IMR-90 (cell line): Measurements from ENCODE around the gene WDTC1. TPM values are rescaled to one million over a fixed set of nuclear protein-coding genes. Genes with fewer than 3 reads are reported as not detected.

Experiments
- ATAC-seq: fragments of 200-7000 bp; cut with Tn5 transposase; 2 replicates; pipeline ENCODE4 v1.9.1; 2020; ENCODE audit warnings: low read depth, mild to moderate bottlenecking, moderate library complexity
- BruUV-seq: library from RNA; stranded (reverse); fragments of 400-500 nt; replicated peaks from 2 replicates; lab custom pipeline; 2021; lab: Mats Ljungman, UMichigan
- CTCF ChIA-PET: fragments of 300-600 bp; formaldehyde crosslinking; extraction: SDS; loops from one replicate; lab custom pipeline; 2021; ENCODE audit warnings: antibody characterized with exemption; lab: Yijun Ruan, JAX
- POLR2A ChIA-PET: fragments of 300-600 bp; sonication (Branson Sonifier 250); formaldehyde crosslinking; loops from one replicate; lab custom pipeline; 2022; ENCODE audit warnings: antibody characterized with exemption; ENCODE audit not compliant: unreplicated experiment; lab: Charles Lee
- DNase-seq: peaks from one replicate; pipeline ENCODE4 v3.0.0; 2013
- H2AFZ ChIP-seq: replicated peaks from 2 replicates; pipeline ENCODE3; 2013; ENCODE audit warnings: low read length, mild to moderate bottlenecking; ENCODE audit not compliant: poor library complexity
- H2AK5ac ChIP-seq: 2 replicates; pipeline ENCODE4 v1.6.1; 2013; ENCODE audit warnings: low read depth, low read length, inconsistent platforms
- H2AK9ac ChIP-seq: replicated peaks from 2 replicates; pipeline ENCODE3; 2013; ENCODE audit warnings: mild to moderate bottlenecking, low read depth, low read length, moderate library complexity; ENCODE audit not compliant: poor library complexity
- H2BK120ac ChIP-seq: 2 replicates; pipeline ENCODE4 v1.6.1; 2013; ENCODE audit warnings: low read depth, low read length, inconsistent platforms
- H2BK15ac ChIP-seq: 3 replicates; pipeline ENCODE4 v1.6.1; 2013; ENCODE audit warnings: low read depth, low read length, inconsistent platforms
- H2BK20ac ChIP-seq: 2 replicates; pipeline ENCODE4 v1.6.1; 2013; ENCODE audit warnings: low read depth, mild to moderate bottlenecking, inconsistent platforms, low read length, moderate library complexity
- H2BK5ac ChIP-seq: 2 replicates; pipeline ENCODE4 v1.6.1; 2013; ENCODE audit warnings: mild to moderate bottlenecking, low read depth, low read length, inconsistent platforms; ENCODE audit not compliant: poor library complexity, severe bottlenecking
- H3K14ac ChIP-seq: replicated peaks from 2 replicates; pipeline ENCODE4 v1.6.1; 2013; ENCODE audit warnings: low read depth, low read length, inconsistent platforms
- H3K18ac ChIP-seq: 2 replicates; pipeline ENCODE4 v1.6.1; 2013; ENCODE audit warnings: low read depth, low read length, control low read depth
- H3K23ac ChIP-seq: 2 replicates; pipeline ENCODE4 v1.6.1; 2013; ENCODE audit warnings: low read depth, low read length, inconsistent platforms
- H3K27ac ChIP-seq: 2 replicates; pipeline ENCODE4 v1.5.1; 2013; ENCODE audit warnings: mild to moderate bottlenecking, control low read depth, low read length; ENCODE audit not compliant: insufficient read depth
- H3K27me3 ChIP-seq: 2 replicates; pipeline ENCODE4 v1.6.1; 2013; ENCODE audit warnings: low read length; ENCODE audit not compliant: control insufficient read depth, insufficient read depth
- H3K36me3 ChIP-seq: 2 replicates; pipeline ENCODE4 v1.6.1; 2013; ENCODE audit warnings: low read length, mixed read lengths; ENCODE audit not compliant: control insufficient read depth, insufficient read depth
- H3K4ac ChIP-seq: 2 replicates; pipeline ENCODE4 v1.6.1; 2013; ENCODE audit warnings: low read depth, low read length, inconsistent platforms
- H3K4me1 ChIP-seq: 2 replicates; pipeline ENCODE4 v1.6.1; 2013; ENCODE audit warnings: low read length, mixed read lengths; ENCODE audit not compliant: control insufficient read depth, insufficient read depth
- H3K4me2 ChIP-seq: 2 replicates; pipeline ENCODE4 v1.6.1; 2013; ENCODE audit warnings: low read depth, mild to moderate bottlenecking, control low read depth, low read length, moderate library complexity
- H3K4me3 ChIP-seq: 2 replicates; pipeline ENCODE4 v1.5.1; 2013; ENCODE audit warnings: low read depth, mild to moderate bottlenecking, control low read depth, low read length, moderate library complexity; ENCODE audit not compliant: insufficient read depth
- H3K56ac ChIP-seq: 2 replicates; pipeline ENCODE4 v1.6.1; 2013; ENCODE audit warnings: low read length, inconsistent platforms; ENCODE audit not compliant: insufficient read depth; ENCODE audit errors: extremely low read depth
- H3K79me1 ChIP-seq, 2 experiments: 2 replicates each; pipeline ENCODE4 v1.6.1; 2013; ENCODE audit warnings: low read length in 2 of 2, inconsistent platforms in 1 of 2, low read depth in 1 of 2
- H3K9ac ChIP-seq: 2 replicates; pipeline ENCODE4 v1.6.1; 2013; ENCODE audit warnings: low read depth, low read length, control low read depth
- H3K9me1 ChIP-seq: 2 replicates; pipeline ENCODE4 v1.6.1; 2013; ENCODE audit warnings: low read length, inconsistent platforms; ENCODE audit not compliant: insufficient read depth
- H3K9me3 ChIP-seq: 2 replicates; pipeline ENCODE4 v1.6.1; 2013; ENCODE audit warnings: low read length; ENCODE audit not compliant: control insufficient read depth, insufficient read depth
- H4K20me1 ChIP-seq: 2 replicates; pipeline ENCODE4 v1.6.1; 2013; ENCODE audit warnings: low read length, inconsistent platforms; ENCODE audit not compliant: insufficient read depth
- H4K5ac ChIP-seq: 2 replicates; pipeline ENCODE4 v1.6.1; 2013; ENCODE audit warnings: mild to moderate bottlenecking, low read depth, low read length, control low read depth
- H4K8ac ChIP-seq, 2 experiments: 2 replicates each; pipeline ENCODE4 v1.6.1; 2013; ENCODE audit warnings: low read depth in 2 of 2, low read length in 2 of 2, control low read depth in 1 of 2, inconsistent platforms in 1 of 2
- H4K91ac ChIP-seq: 2 replicates; pipeline ENCODE4 v1.6.1; 2013; ENCODE audit warnings: low read depth, low read length, inconsistent platforms; ENCODE audit not compliant: insufficient read depth
- BHLHE40 ChIP-seq: fragments of 150-350 bp; IDR thresholded peaks from 2 replicates; pipeline ENCODE4 v1.6.1; 2016; ENCODE audit warnings: mild to moderate bottlenecking, low read depth, low read length
- CEBPB ChIP-seq: IDR thresholded peaks from 2 replicates; pipeline ENCODE4 v1.6.1; 2012; ENCODE audit warnings: low read depth, low read length, improper control_type of control experiment
- CHD1 ChIP-seq: IDR thresholded peaks from 2 replicates; pipeline ENCODE4 v1.6.1; 2012; ENCODE audit warnings: low read depth, low read length, improper control_type of control experiment
- FOS ChIP-seq: fragments of 150-350 bp; IDR thresholded peaks from 2 replicates; pipeline ENCODE4 v1.6.1; 2016; ENCODE audit warnings: low read depth, low read length
- MAZ ChIP-seq: IDR thresholded peaks from 2 replicates; pipeline ENCODE4 v1.6.1; 2012; ENCODE audit warnings: low read depth, mild to moderate bottlenecking, low read length, improper control_type of control experiment, moderate library complexity, borderline replicate concordance
- MXI1 ChIP-seq: IDR thresholded peaks from 2 replicates; pipeline ENCODE4 v1.6.1; 2012; ENCODE audit warnings: low read depth, mild to moderate bottlenecking, low read length, moderate library complexity, borderline replicate concordance
- NFE2L2 ChIP-seq: fragments of 150-350 bp; IDR thresholded peaks from 2 replicates; pipeline ENCODE4 v1.6.1; 2016; ENCODE audit warnings: low read depth, mild to moderate bottlenecking, low read length
- POLR2A ChIP-seq: IDR thresholded peaks from 2 replicates; pipeline ENCODE4 v1.6.1; 2012; ENCODE audit warnings: mild to moderate bottlenecking, low read depth, low read length
- RAD21 ChIP-seq: IDR thresholded peaks from 2 replicates; pipeline ENCODE4 v1.6.1; 2012; ENCODE audit warnings: low read length, improper control_type of control experiment
- RCOR1 ChIP-seq: IDR thresholded peaks from 2 replicates; pipeline ENCODE4 v1.6.1; 2012; ENCODE audit warnings: mild to moderate bottlenecking, low read length, improper control_type of control experiment; ENCODE audit not compliant: insufficient replicate concordance
- RFX5 ChIP-seq: IDR thresholded peaks from 2 replicates; pipeline ENCODE4 v1.8.0; 2012; ENCODE audit warnings: low read depth, mild to moderate bottlenecking, low read length, moderate library complexity
- SMC3 ChIP-seq: fragments of 150-350 bp; IDR thresholded peaks from 2 replicates; pipeline ENCODE4 v1.6.1; 2016; ENCODE audit warnings: low read depth, mild to moderate bottlenecking, antibody characterized with exemption, low read length, moderate library complexity
- USF2 ChIP-seq: fragments of 150-350 bp; IDR thresholded peaks from 2 replicates; pipeline ENCODE4 v1.6.1; 2017; ENCODE audit warnings: mild to moderate bottlenecking, antibody characterized with exemption, low read length, low read depth
- WGBS, 2 experiments: methylation state at CpG; one replicate each; pipeline versions ENCODE4 v1.1.5 to v1.1.7; 2013; ENCODE audit warnings: missing lambda C conversion rate in 2 of 2; ENCODE audit not compliant: insufficient read length in 1 of 2; ENCODE audit errors: extremely low coverage in 2 of 2; 5-methylcytosine and 5-hydroxymethylcytosine counted together
- dilution Hi-C: fragments of 300-500 bp; cut with HindIII; formaldehyde crosslinking; loops from one replicate; pipeline ENCODE4 v1.14.3; 2018; ENCODE audit warnings: low sequenced_read_pairs; ENCODE audit not compliant: unreplicated experiment
- in situ Hi-C: fragments of 300-500 bp; cut with MboI; formaldehyde crosslinking; loops from 3 replicates; pipeline ENCODE4 v1.14.3; 2019; ENCODE audit warnings: low sequenced_read_pairs, inconsistent platforms, mixed read lengths
- intact Hi-C: fragments of 100-400 bp; cut with micrococcal nuclease; formaldehyde crosslinking; loops from 2 replicates; pipeline ENCODE4 v1.10.0; 2022
- polyA plus RNA-seq, 3 experiments: library from polyadenylated mRNA; depleted of rRNA; stranded (reverse); fragments of >200 nt; gene quantifications; 2 replicates each; pipeline ENCODE4 v1.2.3, GENCODE V29; 2012; ENCODE audit warnings: low replicate concordance in 1 of 3
- total RNA-seq: library from RNA; depleted of rRNA; stranded (reverse); fragments of >200 nt; gene quantifications from 2 replicates; pipeline ENCODE4 v1.2.3, GENCODE V29; 2012
- TF ChIP-seq, protein P1 (sequence below): fragments of 150-350 bp; IDR thresholded peaks from 2 replicates; pipeline ENCODE4 v1.6.1; 2016; ENCODE audit warnings: low read depth, mild to moderate bottlenecking, low read length, moderate library complexity, borderline replicate concordance

Gene WDTC1
- total and polyA plus RNA-seq, 2 of the 4 experiments (the other 2 are of a cell fraction) = 9.9 to 15.2 TPM

- dilution Hi-C loops = no loop called here
- ATAC-seq = no peak
- no peak for TF ChIP-seq MXI1
- TF ChIP-seq FOS = no peak
- no peak for TF ChIP-seq RCOR1
- TF ChIP-seq CEBPB = no peak
- TF ChIP-seq RFX5 = no peak
- no peak for TF ChIP-seq MAZ
- TF ChIP-seq NFE2L2 = no peak
- TF ChIP-seq RAD21 = no peak
- no peak for TF ChIP-seq USF2
- no peak for TF ChIP-seq SMC3
- TF ChIP-seq CHD1 = no peak
- TF ChIP-seq BHLHE40 = no peak
- TF ChIP-seq, protein P1, sequence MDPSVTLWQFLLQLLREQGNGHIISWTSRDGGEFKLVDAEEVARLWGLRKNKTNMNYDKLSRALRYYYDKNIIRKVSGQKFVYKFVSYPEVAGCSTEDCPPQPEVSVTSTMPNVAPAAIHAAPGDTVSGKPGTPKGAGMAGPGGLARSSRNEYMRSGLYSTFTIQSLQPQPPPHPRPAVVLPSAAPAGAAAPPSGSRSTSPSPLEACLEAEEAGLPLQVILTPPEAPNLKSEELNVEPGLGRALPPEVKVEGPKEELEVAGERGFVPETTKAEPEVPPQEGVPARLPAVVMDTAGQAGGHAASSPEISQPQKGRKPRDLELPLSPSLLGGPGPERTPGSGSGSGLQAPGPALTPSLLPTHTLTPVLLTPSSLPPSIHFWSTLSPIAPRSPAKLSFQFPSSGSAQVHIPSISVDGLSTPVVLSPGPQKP = no peak
- no peak for TF ChIP-seq POLR2A
These were observed 108.6 kb downstream of the WDTC1 start for GRCh38 chr1:27342778-27343638.

More at GRCh38 chr1:27342778-27343638, 108.6 kb downstream of the WDTC1 start:
- Histone ChIP-seq H2AFZ (peak overlapping the region; percentile 76), H2BK120ac (no peak overlapping the region), H3K79me1 (no peaks in the 10 kb centered on the region), H4K91ac (no peak overlapping the region), H3K9me3 (no peaks in the 10 kb centered on the region), H4K8ac (no peak overlapping the region), H3K4me2 (no peak overlapping the region), H3K9me1 (peaks cover 7% of the 10 kb centered on the region; the same call in 1 of the 2 replicates), H4K20me1 (no peaks in the 10 kb centered on the region), H3K14ac (no peak overlapping the region), H3K9ac (no peak overlapping the region), H2BK5ac (no peak overlapping the region), H3K18ac (no peak overlapping the region), H3K27me3 (no peaks in the 10 kb centered on the region), H3K56ac (no peak overlapping the region), H3K4me3 (no peak overlapping the region), H3K36me3 (0 out of 2 replicates have a peak, but pooled peaks cover 3% of the 10 kb centered on the region), H2AK5ac (peak overlapping the region; percentile 42; the same call in 1 of the 2 replicates), H2BK20ac (no peak overlapping the region), H2BK15ac (no peak overlapping the region; the same call in 2 of the 3 replicates), H3K23ac (no peak overlapping the region), H3K27ac (no peak overlapping the region), H3K4ac (no peak overlapping the region), H2AK9ac (peak overlapping the region; percentile 78), H4K5ac (no peak overlapping the region), H3K4me1 (peaks cover 15% of the 10 kb centered on the region)
- DNase-seq = no peak
- CTCF ChIA-PET = interaction anchor here (0.5 kb wide), 1 partner anchor 24 kb away, joined by 3 read pairs; no protein-coding TSS in a partner anchor
- WGBS, 2 experiments = 77% methylated on average over 12 of the region's 31 CpGs; no CpG with 5 or more reads in 1 of the 2 experiments
- POLR2A ChIA-PET = no interaction called here
- in situ Hi-C loops = no loop called here
- intact Hi-C loops = no loop called here
- BruUV-seq = no TSS peak
